ENCODE data around the gene AIFM3.

GRCh38 chr22:21025763-21026755, 59.0 kb downstream of the AIFM3 start:
- TF ChIP-seq, protein P1, sequence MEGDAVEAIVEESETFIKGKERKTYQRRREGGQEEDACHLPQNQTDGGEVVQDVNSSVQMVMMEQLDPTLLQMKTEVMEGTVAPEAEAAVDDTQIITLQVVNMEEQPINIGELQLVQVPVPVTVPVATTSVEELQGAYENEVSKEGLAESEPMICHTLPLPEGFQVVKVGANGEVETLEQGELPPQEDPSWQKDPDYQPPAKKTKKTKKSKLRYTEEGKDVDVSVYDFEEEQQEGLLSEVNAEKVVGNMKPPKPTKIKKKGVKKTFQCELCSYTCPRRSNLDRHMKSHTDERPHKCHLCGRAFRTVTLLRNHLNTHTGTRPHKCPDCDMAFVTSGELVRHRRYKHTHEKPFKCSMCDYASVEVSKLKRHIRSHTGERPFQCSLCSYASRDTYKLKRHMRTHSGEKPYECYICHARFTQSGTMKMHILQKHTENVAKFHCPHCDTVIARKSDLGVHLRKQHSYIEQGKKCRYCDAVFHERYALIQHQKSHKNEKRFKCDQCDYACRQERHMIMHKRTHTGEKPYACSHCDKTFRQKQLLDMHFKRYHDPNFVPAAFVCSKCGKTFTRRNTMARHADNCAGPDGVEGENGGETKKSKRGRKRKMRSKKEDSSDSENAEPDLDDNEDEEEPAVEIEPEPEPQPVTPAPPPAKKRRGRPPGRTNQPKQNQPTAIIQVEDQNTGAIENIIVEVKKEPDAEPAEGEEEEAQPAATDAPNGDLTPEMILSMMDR (IDR thresholded peaks at IDR 0.05; ENCODE audit: insufficient read depth, low read length, poor library complexity, severe bottlenecking): no peak
- no peak for TF ChIP-seq EZH2phosphoT487 (conservative IDR thresholded peaks at IDR 0.05; ENCODE audit: low read length)

All from SU-DHL-6 (cell line).